ENCODE measurements around the gene TMEM132E.

- TF ChIP-seq CTCF (IDR thresholded peaks at IDR 0.05) = no peak
- TF ChIP-seq POLR2A (IDR thresholded peaks at IDR 0.05) = no peak
Measured at GRCh38 chr17:34607917-34608316, 28.5 kb downstream of the TMEM132E start.

All from testis (tissue), 2 donors.